Kidney (tissue), 14 donors: Measurements from ENCODE around the gene NUP85. TPM values are rescaled to one million over a fixed set of nuclear protein-coding genes. Genes with fewer than 3 reads are reported as not detected.
A peak's percentile ranks its signal among the peaks of the same experiment; 100 is the strongest.

Source experiments
- DNase-seq, 5 donors: peaks; one replicate each; pipeline ENCODE4 v3.0.0-alpha.2; 2013 to 2020
- FAIRE-seq: peaks from 2 replicates; lab custom pipeline; 2012; peaks lifted over from hg19 to GRCh38; lab: Jason Lieb, UNC
- H3K27ac ChIP-seq, 2 donors: one replicate each; pipeline ENCODE4 v1.7.0; 2013; ENCODE audit warnings: low read depth in 2 of 2, low read length in 2 of 2, inconsistent platforms in 1 of 2
- H3K27me3 ChIP-seq: one replicate; pipeline ENCODE4 v1.7.1; 2013; ENCODE audit warnings: low read length, inconsistent platforms; ENCODE audit not compliant: control insufficient read depth, insufficient read depth
- H3K36me3 ChIP-seq, 3 donors: one replicate each; pipeline versions ENCODE4 v1.7.0 to v1.7.1; 2013; ENCODE audit warnings: low read length in 3 of 3, control low read depth in 1 of 3, inconsistent platforms in 1 of 3; ENCODE audit not compliant: insufficient read depth in 3 of 3, control insufficient read depth in 2 of 3
- H3K4me1 ChIP-seq, 3 donors: one replicate each; pipeline versions ENCODE4 v1.7.0 to v1.7.1; 2013; ENCODE audit warnings: low read length in 3 of 3, inconsistent platforms in 1 of 3, low read depth in 1 of 3; ENCODE audit not compliant: control insufficient read depth in 2 of 3, insufficient read depth in 2 of 3
- H3K4me3 ChIP-seq, 3 donors: one replicate each; pipeline versions ENCODE4 v1.7.0 to v1.8.1; 2013; ENCODE audit warnings: low read length in 3 of 3, control low read depth in 1 of 3, inconsistent platforms in 1 of 3
- H3K9ac ChIP-seq, 3 donors: one replicate each; pipeline versions ENCODE4 v1.7.0 to v1.7.1; 2013; ENCODE audit warnings: low read length in 3 of 3, control low read depth in 1 of 3, inconsistent platforms in 1 of 3
- H3K9me3 ChIP-seq, 3 donors: one replicate each; pipeline versions ENCODE4 v1.7.0 to v1.7.1; 2013; ENCODE audit warnings: low read length in 3 of 3, control low read depth in 1 of 3, inconsistent platforms in 1 of 3; ENCODE audit not compliant: control insufficient read depth in 2 of 3, insufficient read depth in 1 of 3
- CTCF ChIP-seq: IDR thresholded peaks from 3 replicates; pipeline ENCODE4 v1.5.1; 2012; ENCODE audit warnings: mild to moderate bottlenecking, moderate library complexity, borderline replicate concordance; ENCODE audit not compliant: insufficient read depth; ENCODE audit errors: extremely low read depth
- intact Hi-C: fragments of 100-400 bp; cut with DNase I; formaldehyde crosslinking; loops from one replicate; pipeline ENCODE4 v1.11.1; 2022
- polyA plus RNA-seq: library from polyadenylated mRNA; stranded (reverse); fragments of 350-450 nt; fragmentation: Illumina TruSeq; extraction: RNeasy Lipid Tissue Mini Kit (QIAGEN cat#74804); gene quantifications from one replicate; pipeline ENCODE4 v1.2.3, GENCODE V29; 2014; ENCODE audit warnings: low read depth, low replicate concordance; ENCODE audit not compliant: insufficient read depth
- total RNA-seq: library from RNA; stranded (reverse); fragmentation: NEBNext Ultra II Directional; extraction: Animal tissue kit (Norgen Biotek cat#: 25700); gene quantifications from one replicate; pipeline ENCODE4 v1.2.1, GENCODE V29; 2021
- donor health status: control.
- donor health status: control.
- donor health status: control.
- donor health status: control.
- donor health status: control.
- donor health status: DM: yes; HTN: yes; CAD: no.
- donor health status: Normal renal cell carcinoma (clear cell type).

Gene NUP85
- total and polyA plus RNA-seq, 2 donors from 2014 or later, result 23.9 to 67.1 TPM

- TF ChIP-seq CTCF, result no peak
- peaks cover under 1 to 7% (median 4%) of the 10 kb centered on the region in 3 donors for H3K36me3 ChIP-seq
- H3K27ac ChIP-seq, result no peak overlapping the region
- peak overlapping the region; percentile 82 to 93 (median 83) for H3K9ac ChIP-seq
- H3K4me1 ChIP-seq, result peaks cover 0 to 8% (median 0%) of the 10 kb centered on the region in 3 donors
- H3K9me3 ChIP-seq, result no peaks in the 10 kb centered on the region
- FAIRE-seq, result no peak
- no peaks in the 10 kb centered on the region for H3K27me3 ChIP-seq
- intact Hi-C loops, result no loop called here
- DNase-seq, result peak in 1 of 5 donors; percentile 8
- peak overlapping the region; percentile 81 to 88 (median 88) for H3K4me3 ChIP-seq
Measured at GRCh38 chr17:75181110-75181509, 24.4 kb upstream of the NUP85 start.

- Histone ChIP-seq H3K36me3 (peaks cover 0 to 6% (median 4%) of the 10 kb centered on the region in 3 donors), H3K4me1 (peaks cover 0 to 8% (median 0%) of the 10 kb centered on the region in 3 donors), H3K27me3 (no peaks in the 10 kb centered on the region), H3K4me3 (peak overlapping the region; percentile 81 to 88 (median 88)), H3K27ac (peak overlapping the region; percentile 96), H3K9me3 (no peaks in the 10 kb centered on the region), H3K9ac (peak overlapping the region; percentile 82 to 93 (median 83))
- FAIRE-seq (no peak), DNase-seq (peak in 4 of 5 donors; percentile 16 to 75 (median 34))
- intact Hi-C loops, result no loop called here
- no peak for TF ChIP-seq CTCF
Measured at GRCh38 chr17:75181608-75182318, 23.7 kb upstream of the NUP85 start.

GRCh38 chr17:75182319-75182568 lies 23.2 kb upstream of the NUP85 start:
- TF ChIP-seq CTCF, result no peak
- Histone ChIP-seq H3K9ac (peak overlapping the region in 2 of 3 donors; percentile 83 to 93), H3K4me1 (peaks cover 0 to 8% (median 0%) of the 10 kb centered on the region in 3 donors), H3K36me3 (peaks cover 0 to 5% (median 4%) of the 10 kb centered on the region in 3 donors), H3K4me3 (peak overlapping the region; percentile 81 to 88 (median 88)), H3K27me3 (no peaks in the 10 kb centered on the region), H3K27ac (peak overlapping the region; percentile 96), H3K9me3 (no peaks in the 10 kb centered on the region)
- peak in 2 of 5 donors; percentile 76 to 85 for DNase-seq
- intact Hi-C loops, result no loop called here
- no peak for FAIRE-seq
